ENCODE measurements around the gene PRKN. TPM values are rescaled to one million over a fixed set of nuclear protein-coding genes. Genes with fewer than 3 reads are reported as not detected.

PRKN gene
- polyA plus RNA-seq, 1 donor from 2014 or later: 1.2 TPM

GRCh38 chr6:161578478-161578877 lies 1149.1 kb downstream of the PRKN start:
- Histone ChIP-seq H3K4me3 (ENCODE audit: low read length) (no peak overlapping the region), H3F3A (ENCODE audit: insufficient read depth, low read length, poor library complexity, severe bottlenecking) (no peaks in the 10 kb centered on the region), H3K9me2 (ENCODE audit: insufficient read depth, low read length) (no peaks in the 10 kb centered on the region), H4K20me1 (ENCODE audit: insufficient read depth) (no peaks in the 10 kb centered on the region), H3K9ac (ENCODE audit: low read length) (no peak overlapping the region), H2AFZ (ENCODE audit: low read depth, low read length) (no peak overlapping the region), H3K9me3 (ENCODE audit: low read length) (no peaks in the 10 kb centered on the region), H3K36me3 (ENCODE audit: insufficient read depth, low read length) (no peaks in the 10 kb centered on the region), H3K27ac (ENCODE audit: low read length) (no peak overlapping the region), H3K27me3 (ENCODE audit: insufficient read depth, low read depth, low read length) (no peaks in the 10 kb centered on the region), H3K79me2 (replicated peaks; ENCODE audit: insufficient read depth, low read length) (no peaks in the 10 kb centered on the region), H3K4me2 (ENCODE audit: low read length) (no peak overlapping the region)
- TF ChIP-seq REST (IDR thresholded peaks at IDR 0.05; ENCODE audit: borderline replicate concordance) (no peak), RAD21 (conservative IDR thresholded peaks at IDR 0.05) (no peak), SMC3 (conservative IDR thresholded peaks at IDR 0.05; ENCODE audit: poor library complexity) (no peak), POLR2AphosphoS5 (IDR thresholded peaks at IDR 0.05) (no peak), CTCF (IDR thresholded peaks at IDR 0.05; ENCODE audit: poor library complexity, severe bottlenecking) (no peak)

GRCh38 chr6:161575523-161576254 lies 1151.9 kb downstream of the PRKN start:
- H3K9me2 ChIP-seq (ENCODE audit: insufficient read depth, low read length): no peaks in the 10 kb centered on the region
- TF ChIP-seq RAD21 (conservative IDR thresholded peaks at IDR 0.05) (no peak), REST (IDR thresholded peaks at IDR 0.05; ENCODE audit: borderline replicate concordance) (no peak), MXI1 (conservative IDR thresholded peaks at IDR 0.05; ENCODE audit: poor library complexity, severe bottlenecking) (no peak), SMC3 (conservative IDR thresholded peaks at IDR 0.05; ENCODE audit: poor library complexity) (no peak), CTCF (IDR thresholded peaks at IDR 0.05; ENCODE audit: poor library complexity, severe bottlenecking) (no peak), EP300 (conservative IDR thresholded peaks at IDR 0.05; ENCODE audit: poor library complexity, severe bottlenecking) (no peak), POLR2AphosphoS5 (IDR thresholded peaks at IDR 0.05) (no peak), EZH2 (IDR thresholded peaks at IDR 0.05; ENCODE audit: borderline replicate concordance, insufficient read depth, low read length, poor library complexity, severe bottlenecking) (no peak), TAF1 (IDR thresholded peaks at IDR 0.05; ENCODE audit: low read depth) (no peak)

More at GRCh38 chr6:161575523-161576254, 1151.9 kb downstream of the PRKN start:
- Histone ChIP-seq H3K9ac (ENCODE audit: low read length) (no peak overlapping the region), H3K36me3 (ENCODE audit: insufficient read depth, low read length) (no peaks in the 10 kb centered on the region), H4K20me1 (ENCODE audit: insufficient read depth) (no peaks in the 10 kb centered on the region), H2AFZ (ENCODE audit: low read depth, low read length) (no peak overlapping the region), H3K27me3 (ENCODE audit: insufficient read depth, low read depth, low read length) (no peaks in the 10 kb centered on the region), H3F3A (ENCODE audit: insufficient read depth, low read length, poor library complexity, severe bottlenecking) (no peaks in the 10 kb centered on the region), H3K4me3 (ENCODE audit: low read length) (no peak overlapping the region), H3K4me2 (ENCODE audit: low read length) (no peak overlapping the region), H3K9me3 (ENCODE audit: low read length) (peaks cover 3% of the 10 kb centered on the region), H3K27ac (ENCODE audit: low read length) (no peak overlapping the region), H3K79me2 (replicated peaks; ENCODE audit: insufficient read depth, low read length) (no peaks in the 10 kb centered on the region)

Measured in neural cell (in vitro differentiated cells).